Trophoblast cell (in vitro differentiated cells and primary cell): ENCODE results near the gene DSCAM.
A peak's percentile ranks its signal among the peaks of the same experiment; 100 is the strongest.

Experiments
- DNase-seq, 2 donors: peaks; one replicate each; pipeline ENCODE4 v3.0.0-alpha.2; 2016
- H2AFZ ChIP-seq: 2 replicates; pipeline ENCODE4 v1.6.1; 2013; ENCODE audit warnings: low read length, moderate library complexity, mild to moderate bottlenecking; ENCODE audit not compliant: insufficient read depth, poor library complexity
- H2AK5ac ChIP-seq: 2 replicates; pipeline ENCODE4 v1.6.1; 2013; ENCODE audit warnings: mild to moderate bottlenecking, low read length
- H2BK120ac ChIP-seq: 2 replicates; pipeline ENCODE4 v1.6.1; 2013; ENCODE audit warnings: low read length, mild to moderate bottlenecking, moderate library complexity; ENCODE audit not compliant: insufficient read depth, poor library complexity
- H2BK12ac ChIP-seq: 2 replicates; pipeline ENCODE4 v1.6.1; 2013; ENCODE audit warnings: mild to moderate bottlenecking, low read length, moderate library complexity
- H2BK5ac ChIP-seq: 2 replicates; pipeline ENCODE4 v1.6.1; 2013; ENCODE audit warnings: low read length, low read depth, moderate library complexity, mild to moderate bottlenecking; ENCODE audit not compliant: poor library complexity
- H3K14ac ChIP-seq: 2 replicates; pipeline ENCODE4 v1.6.1; 2013; ENCODE audit warnings: mild to moderate bottlenecking, low read length
- H3K18ac ChIP-seq: 2 replicates; pipeline ENCODE4 v1.6.1; 2013; ENCODE audit warnings: mild to moderate bottlenecking, low read length
- H3K23ac ChIP-seq: 2 replicates; pipeline ENCODE4 v1.6.1; 2013; ENCODE audit warnings: low read length
- H3K27ac ChIP-seq: 2 replicates; pipeline ENCODE4 v1.5.1; 2013; ENCODE audit warnings: low read depth, mild to moderate bottlenecking, inconsistent platforms, low read length, moderate library complexity
- H3K27me3 ChIP-seq: 2 replicates; pipeline ENCODE4 v1.6.1; 2013; ENCODE audit warnings: inconsistent platforms, mild to moderate bottlenecking, low read length, moderate library complexity; ENCODE audit not compliant: insufficient read depth
- H3K36me3 ChIP-seq, 2 experiments: 1 replicate in 1 of 2; 2 replicates in 1 of 2; pipeline ENCODE4 v1.6.1; 2013; ENCODE audit warnings: low read length in 2 of 2, mild to moderate bottlenecking in 2 of 2, moderate library complexity in 1 of 2; ENCODE audit not compliant: insufficient read depth in 2 of 2, control insufficient read depth in 1 of 2
- H3K4ac ChIP-seq: 2 replicates; pipeline ENCODE4 v1.6.1; 2013; ENCODE audit warnings: low read depth, mild to moderate bottlenecking, low read length, moderate library complexity
- H3K4me1 ChIP-seq, 2 experiments: 1 replicate in 1 of 2; 2 replicates in 1 of 2; pipeline ENCODE4 v1.6.1; 2013; ENCODE audit warnings: low read length in 2 of 2, mild to moderate bottlenecking in 2 of 2, moderate library complexity in 1 of 2; ENCODE audit not compliant: insufficient read depth in 2 of 2, control insufficient read depth in 1 of 2
- H3K4me2 ChIP-seq: 2 replicates; pipeline ENCODE4 v1.6.1; 2013; ENCODE audit warnings: inconsistent platforms, mild to moderate bottlenecking, low read length, moderate library complexity
- H3K4me3 ChIP-seq: 2 replicates; pipeline ENCODE4 v1.5.1; 2013; ENCODE audit warnings: mild to moderate bottlenecking, low read depth, low read length, inconsistent platforms
- H3K79me1 ChIP-seq: one replicate; pipeline ENCODE4 v1.6.1; 2013; ENCODE audit warnings: low read length
- H3K79me2 ChIP-seq: 2 replicates; pipeline ENCODE4 v1.6.1; 2013; ENCODE audit warnings: low read length, mild to moderate bottlenecking; ENCODE audit not compliant: control insufficient read depth, insufficient read depth, poor library complexity
- H3K9ac ChIP-seq: 2 replicates; pipeline ENCODE4 v1.6.1; 2013; ENCODE audit warnings: mild to moderate bottlenecking, low read length
- H3K9me3 ChIP-seq: 2 replicates; pipeline ENCODE4 v1.6.1; 2013; ENCODE audit warnings: low read depth, mild to moderate bottlenecking, control low read depth, inconsistent platforms, low read length; ENCODE audit not compliant: insufficient read depth
- H4K12ac ChIP-seq: 2 replicates; pipeline ENCODE4 v1.6.1; 2013; ENCODE audit warnings: low read depth, mild to moderate bottlenecking, low read length, moderate library complexity
- H4K8ac ChIP-seq: 2 replicates; pipeline ENCODE4 v1.6.1; 2013; ENCODE audit warnings: low read depth, mild to moderate bottlenecking, low read length, moderate library complexity
- H4K91ac ChIP-seq: one replicate; pipeline ENCODE4 v1.6.1; 2013; ENCODE audit warnings: low read depth, mild to moderate bottlenecking, low read length, moderate library complexity
- WGBS: extraction: QIAGEN DNeasy Blood & Tissue Kit; methylation state at CpG from one replicate; pipeline ENCODE4 v1.1.7; 2013; ENCODE audit warnings: missing lambda C conversion rate; ENCODE audit not compliant: insufficient read length, insufficient coverage; ENCODE audit errors: extremely low coverage; 5-methylcytosine and 5-hydroxymethylcytosine counted together

Gene DSCAM

GRCh38 chr21:40839521-40839920 is 7.4 kb downstream of the DSCAM start:
- no peak overlapping the region for H2AFZ ChIP-seq
- no peak overlapping the region for H4K12ac ChIP-seq
- H2BK120ac ChIP-seq: no peak overlapping the region
- H2BK5ac ChIP-seq: no peak overlapping the region
- no CpG with 5 or more reads among the region's 2 CpGs for WGBS
- H3K23ac ChIP-seq: no peak overlapping the region
- peaks cover 0 to 5% of the 10 kb centered on the region in 2 experiments for H3K4me1 ChIP-seq
- H3K4ac ChIP-seq: no peak overlapping the region
- no peak overlapping the region for H3K18ac ChIP-seq
- no peak overlapping the region for H4K91ac ChIP-seq
- H3K36me3 ChIP-seq: no peaks in the 10 kb centered on the region
- peaks cover 8% of the 10 kb centered on the region for H3K27me3 ChIP-seq
- no peak overlapping the region for H3K9ac ChIP-seq
- no peak overlapping the region for H2BK12ac ChIP-seq
- no peaks in the 10 kb centered on the region for H3K79me1 ChIP-seq
- H3K4me3 ChIP-seq: no peak overlapping the region
- no peak overlapping the region for H4K8ac ChIP-seq
- DNase-seq: no peak
- no peaks in the 10 kb centered on the region for H3K79me2 ChIP-seq
- H3K14ac ChIP-seq: no peak overlapping the region
- H3K4me2 ChIP-seq: no peak overlapping the region
- H2AK5ac ChIP-seq: no peak overlapping the region
- no peaks in the 10 kb centered on the region for H3K9me3 ChIP-seq
- H3K27ac ChIP-seq: no peak overlapping the region

DNA sequence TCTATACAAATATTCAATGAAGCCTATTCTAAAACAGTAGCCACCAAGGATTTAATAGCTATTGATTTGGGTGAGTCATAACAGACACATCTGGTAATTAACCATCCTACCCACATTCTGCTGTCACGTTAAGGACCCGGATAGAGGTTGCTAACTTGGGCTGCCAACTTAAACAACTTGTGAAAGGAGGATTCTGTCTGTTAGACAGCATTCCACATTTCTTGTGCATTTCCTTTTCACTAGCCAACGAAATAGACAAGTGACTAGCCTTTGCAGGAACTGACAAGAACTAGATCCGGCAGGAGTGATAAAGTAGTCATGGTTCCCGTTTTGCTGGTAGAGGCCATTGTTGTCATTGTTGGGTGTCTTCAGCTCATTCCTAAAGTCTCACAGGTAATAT is 9.5 kb downstream of the DSCAM start:
- no peak overlapping the region for H2BK12ac ChIP-seq
- H3K4me2 ChIP-seq: no peak overlapping the region
- H3K23ac ChIP-seq: no peak overlapping the region
- H3K4me1 ChIP-seq: peaks cover 0 to 5% of the 10 kb centered on the region in 2 experiments
- no peak overlapping the region for H3K4ac ChIP-seq
- no peaks in the 10 kb centered on the region for H3K36me3 ChIP-seq
- H2AK5ac ChIP-seq: no peak overlapping the region
- H4K91ac ChIP-seq: no peak overlapping the region
- no peak overlapping the region for H2AFZ ChIP-seq
- H3K9ac ChIP-seq: no peak overlapping the region
- no peaks in the 10 kb centered on the region for H3K9me3 ChIP-seq
- H3K18ac ChIP-seq: no peak overlapping the region
- peak; percentile 80 to 94 for DNase-seq
- peaks cover 8% of the 10 kb centered on the region for H3K27me3 ChIP-seq
- H3K4me3 ChIP-seq: no peak overlapping the region
- no peak overlapping the region for H2BK120ac ChIP-seq
- H2BK5ac ChIP-seq: no peak overlapping the region
- no peak overlapping the region for H4K12ac ChIP-seq
- H3K79me1 ChIP-seq: no peaks in the 10 kb centered on the region
- no peak overlapping the region for H3K14ac ChIP-seq
- H3K79me2 ChIP-seq: no peaks in the 10 kb centered on the region
- no CpG with 5 or more reads among the region's 5 CpGs for WGBS
- no peak overlapping the region for H3K27ac ChIP-seq
- no peak overlapping the region for H4K8ac ChIP-seq

DNA sequence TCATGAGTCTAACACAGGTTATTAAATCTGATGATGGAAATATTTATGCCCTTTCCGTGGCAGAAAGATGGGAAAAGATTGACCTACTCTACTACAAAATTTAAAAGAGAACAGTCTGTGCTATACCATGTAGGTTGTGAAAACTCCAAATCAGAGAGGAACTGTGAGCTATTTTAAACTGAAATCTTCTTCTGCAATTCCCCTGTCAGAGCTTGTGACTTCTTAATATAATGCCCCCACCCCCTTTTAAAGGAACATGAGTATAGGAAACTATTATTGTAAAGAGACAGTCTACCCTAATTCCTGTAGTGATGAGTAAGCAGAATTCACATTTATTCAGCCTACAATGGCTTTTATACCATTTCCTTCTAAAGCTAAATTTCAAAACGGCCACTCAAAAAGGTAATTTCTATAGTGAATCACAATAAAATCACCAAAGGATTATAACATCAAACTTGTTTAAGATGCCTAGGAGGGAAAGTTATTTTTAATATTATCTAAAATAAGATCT is 11.7 kb downstream of the DSCAM start:
- H3K27ac ChIP-seq: no peak overlapping the region
- H3K9ac ChIP-seq: no peak overlapping the region
- no peak overlapping the region for H2AK5ac ChIP-seq
- H3K4me3 ChIP-seq: no peak overlapping the region
- no peak overlapping the region for H4K12ac ChIP-seq
- no CpG with 5 or more reads among the region's 2 CpGs for WGBS
- H3K4ac ChIP-seq: no peak overlapping the region
- H3K4me1 ChIP-seq: peaks cover 0 to 2% of the 10 kb centered on the region in 2 experiments
- no peak overlapping the region for H2BK5ac ChIP-seq
- no peak overlapping the region for H4K8ac ChIP-seq
- no peak overlapping the region for H4K91ac ChIP-seq
- no peaks in the 10 kb centered on the region for H3K79me2 ChIP-seq
- no peaks in the 10 kb centered on the region for H3K9me3 ChIP-seq
- no peak overlapping the region for H2AFZ ChIP-seq
- H3K36me3 ChIP-seq: no peaks in the 10 kb centered on the region
- DNase-seq: no peak
- no peaks in the 10 kb centered on the region for H3K79me1 ChIP-seq
- no peaks in the 10 kb centered on the region for H3K27me3 ChIP-seq
- no peak overlapping the region for H3K4me2 ChIP-seq
- no peak overlapping the region for H3K23ac ChIP-seq
- H2BK120ac ChIP-seq: no peak overlapping the region
- H2BK12ac ChIP-seq: no peak overlapping the region
- no peak overlapping the region for H3K18ac ChIP-seq
- H3K14ac ChIP-seq: no peak overlapping the region

- no peaks in the 10 kb centered on the region for H3K9me3 ChIP-seq
- no peak overlapping the region for H3K23ac ChIP-seq
- H2AK5ac ChIP-seq: no peak overlapping the region
- no peak overlapping the region for H3K4me3 ChIP-seq
- no peak overlapping the region for H3K9ac ChIP-seq
- H3K14ac ChIP-seq: no peak overlapping the region
- no peaks in the 10 kb centered on the region for H3K27me3 ChIP-seq
- H3K4me2 ChIP-seq: no peak overlapping the region
- H3K4me1 ChIP-seq: peaks cover 0 to 2% of the 10 kb centered on the region in 2 experiments
- no CpG with 5 or more reads among the region's 6 CpGs for WGBS
- H4K91ac ChIP-seq: no peak overlapping the region
- H4K12ac ChIP-seq: no peak overlapping the region
- H2AFZ ChIP-seq: no peak overlapping the region
- no peak overlapping the region for H2BK120ac ChIP-seq
- DNase-seq: no peak
- H3K18ac ChIP-seq: no peak overlapping the region
- H2BK5ac ChIP-seq: no peak overlapping the region
- no peaks in the 10 kb centered on the region for H3K79me2 ChIP-seq
- no peak overlapping the region for H3K27ac ChIP-seq
- no peak overlapping the region for H4K8ac ChIP-seq
- H3K4ac ChIP-seq: no peak overlapping the region
- H2BK12ac ChIP-seq: no peak overlapping the region
- no peaks in the 10 kb centered on the region for H3K36me3 ChIP-seq
- no peaks in the 10 kb centered on the region for H3K79me1 ChIP-seq
These were observed 13.8 kb downstream of the DSCAM start for GRCh38 chr21:40833184-40833583.
